ENCODE data around the gene SLC4A1. TPM values are rescaled to one million over a fixed set of nuclear protein-coding genes. Genes with fewer than 3 reads are reported as not detected.
A peak's percentile ranks its signal among the peaks of the same experiment; 100 is the strongest.

The SLC4A1 gene
- total and polyA plus RNA-seq, 2 of the 13 experiments (the other 11 are each of a cell fraction or from before 2014, with no cell fraction given): not detected

GRCh38 chr17:44206825-44207155 lies 61.1 kb downstream of the SLC4A1 start:
- BruUV-seq (replicated peaks): no TSS peak
- no peak for DNase-seq (ENCODE audit: low spot score)
- ChIA-PET CTCF (ENCODE audit: low intra/inter-chr PET ratio, low total read pairs) (no interaction called here), POLR2A (interaction anchor here (1.2 to 2.1 kb wide), 3 partner anchors 10 to 14 kb away, joined by 3 to 9 read pairs (median 4); no protein-coding TSS in a partner anchor)
- H3K4me3 ChIP-seq (replicated peaks in 1 of 3; ENCODE audit: insufficient read depth in 1 of 3, low read depth in 2 of 3, low read length in 3 of 3): no peak overlapping the region
- H3K27ac ChIP-seq (ENCODE audit: extremely low read length, insufficient read depth, low read length): no peak overlapping the region
- intact Hi-C loops (cut with micrococcal nuclease; ENCODE audit: unreplicated experiment): no loop called here
- no peak for ATAC-seq
- H3K27me3 ChIP-seq (ENCODE audit: control insufficient read depth in 1 of 2, insufficient read depth in 2 of 2, low read length in 2 of 2): no peaks in the 10 kb centered on the region
- FAIRE-seq: no peak
- H3K9ac ChIP-seq (ENCODE audit: insufficient read depth, low read depth, low read length): no peak overlapping the region
- no peak overlapping the region for H3K4me2 ChIP-seq (ENCODE audit: low read depth, low read length)
- no peaks in the 10 kb centered on the region for H4K20me1 ChIP-seq (ENCODE audit: insufficient read depth, low read length)
- TF ChIP-seq AGO2 (optimal IDR thresholded peaks at IDR 0.05; ENCODE audit: low read depth, low read length) (peak; percentile 43), TAF15 (IDR thresholded peaks at IDR 0.05; ENCODE audit: low read depth, low read length, poor library complexity, severe bottlenecking) (peak; percentile 38), GLI4 (CRISPR knock-in tag; IDR thresholded peaks at IDR 0.05; ENCODE audit: borderline replicate concordance) (no peak)
- H3K36me3 ChIP-seq (replicated peaks in 1 of 2; ENCODE audit: control insufficient read depth in 1 of 2, insufficient read depth in 2 of 2, low read length in 2 of 2): peaks cover 22 to 45% of the 10 kb centered on the region in 2 experiments
- in situ Hi-C loops (cut with HindIII; ENCODE audit: extremely low pct_ligation_motif_present, low pct_unique_long_range_greater_than_20kb): no loop called here
- H3K79me2 ChIP-seq (ENCODE audit: insufficient read depth, low read length): no peaks in the 10 kb centered on the region
- peaks cover 17% of the 10 kb centered on the region; the same call in 1 of the 2 replicates for H3K4me1 ChIP-seq (ENCODE audit: insufficient read depth, low read length)
- no peaks in the 10 kb centered on the region for H3K9me3 ChIP-seq (ENCODE audit: low read length)
- WGBS (ENCODE audit: low lambda C conversion rate): 95% methylated on average over 6 of the region's 6 CpGs
- H2AFZ ChIP-seq (ENCODE audit: low read length): no peak overlapping the region

- FAIRE-seq (no peak), DNase-seq (ENCODE audit: low spot score) (no peak), ATAC-seq (0 out of 3 replicates have a peak, but pooled peaks have one; percentile 3)
- ChIA-PET POLR2A (interaction anchor here (1.2 to 2.1 kb wide), 5 partner anchors 11 to 68 kb away, joined by 3 to 9 read pairs (median 4); partner anchors contain the start of gene TMUB2), CTCF (ENCODE audit: low intra/inter-chr PET ratio, low total read pairs) (no interaction called here)
- Histone ChIP-seq H4K20me1 (ENCODE audit: insufficient read depth, low read length) (no peaks in the 10 kb centered on the region), H2AFZ (ENCODE audit: low read length) (no peak overlapping the region), H3K9me3 (ENCODE audit: low read length) (no peaks in the 10 kb centered on the region), H3K27me3 (ENCODE audit: control insufficient read depth in 1 of 2, insufficient read depth in 2 of 2, low read length in 2 of 2) (no peaks in the 10 kb centered on the region), H3K4me1 (ENCODE audit: insufficient read depth, low read length) (peaks cover 23% of the 10 kb centered on the region), H3K79me2 (ENCODE audit: insufficient read depth, low read length) (no peaks in the 10 kb centered on the region), H3K9ac (ENCODE audit: insufficient read depth, low read depth, low read length) (no peak overlapping the region), H3K4me2 (ENCODE audit: low read depth, low read length) (no peak overlapping the region), H3K27ac (ENCODE audit: extremely low read length, insufficient read depth, low read length) (no peak overlapping the region), H3K36me3 (replicated peaks in 1 of 2; ENCODE audit: control insufficient read depth in 1 of 2, insufficient read depth in 2 of 2, low read length in 2 of 2) (peaks cover 18 to 39% of the 10 kb centered on the region in 2 experiments), H3K4me3 (replicated peaks in 1 of 3; ENCODE audit: insufficient read depth in 1 of 3, low read depth in 2 of 3, low read length in 3 of 3) (no peak overlapping the region)
- in situ Hi-C loops (cut with HindIII; ENCODE audit: extremely low pct_ligation_motif_present, low pct_unique_long_range_greater_than_20kb) (no loop called here), intact Hi-C loops (cut with micrococcal nuclease; ENCODE audit: unreplicated experiment) (no loop called here)
- peak; percentile 86 for TF ChIP-seq RBM22 (optimal IDR thresholded peaks at IDR 0.05; ENCODE audit: low read length)
- no peak for TF ChIP-seq ZSCAN12 (CRISPR knock-in tag; IDR thresholded peaks at IDR 0.05)
- TF ChIP-seq ZNF281 (CRISPR knock-in tag; IDR thresholded peaks at IDR 0.05; ENCODE audit: borderline replicate concordance): peak; percentile 51; the same call in 1 of the 2 replicates
- no peak for TF ChIP-seq MAX (IDR thresholded peaks at IDR 0.05)
- no peak for TF ChIP-seq CBX5 (CRISPR knock-in tag; IDR thresholded peaks at IDR 0.05; ENCODE audit: borderline replicate concordance)
- peak; percentile 9 to 16; a peak in 1 of 4 replicates for TF ChIP-seq POLR2A (IDR thresholded peaks at IDR 0.05; ENCODE audit: insufficient read depth in 1 of 2, low read depth in 2 of 2, low read length in 2 of 2)
- peak; percentile 42 for TF ChIP-seq POLR2AphosphoS5 (IDR thresholded peaks at IDR 0.05; ENCODE audit: low read depth, low read length)
- 83% methylated on average over 13 of the region's 13 CpGs for WGBS (ENCODE audit: low lambda C conversion rate)
- BruUV-seq (replicated peaks): no TSS peak
These were observed 61.7 kb downstream of the SLC4A1 start for GRCh38 chr17:44205962-44206824.
